IMR-90 (cell line): ENCODE results near the gene CEP41. TPM values are rescaled to one million over a fixed set of nuclear protein-coding genes. Genes with fewer than 3 reads are reported as not detected.

ENCODE experiments used
- ATAC-seq: fragments of 200-7000 bp; cut with Tn5 transposase; 2 replicates; pipeline ENCODE4 v1.9.1; 2020; ENCODE audit warnings: low read depth, mild to moderate bottlenecking, moderate library complexity
- BruUV-seq: library from RNA; stranded (reverse); fragments of 400-500 nt; replicated peaks from 2 replicates; lab custom pipeline; 2021; lab: Mats Ljungman, UMichigan
- CTCF ChIA-PET: fragments of 300-600 bp; formaldehyde crosslinking; extraction: SDS; loops from one replicate; lab custom pipeline; 2021; ENCODE audit warnings: antibody characterized with exemption; lab: Yijun Ruan, JAX
- POLR2A ChIA-PET: fragments of 300-600 bp; sonication (Branson Sonifier 250); formaldehyde crosslinking; loops from one replicate; lab custom pipeline; 2022; ENCODE audit warnings: antibody characterized with exemption; ENCODE audit not compliant: unreplicated experiment; lab: Charles Lee
- DNase-seq: peaks from one replicate; pipeline ENCODE4 v3.0.0; 2013
- H2AFZ ChIP-seq: replicated peaks from 2 replicates; pipeline ENCODE3; 2013; ENCODE audit warnings: low read length, mild to moderate bottlenecking; ENCODE audit not compliant: poor library complexity
- H2AK5ac ChIP-seq: 2 replicates; pipeline ENCODE4 v1.6.1; 2013; ENCODE audit warnings: low read depth, low read length, inconsistent platforms
- H2AK9ac ChIP-seq: replicated peaks from 2 replicates; pipeline ENCODE3; 2013; ENCODE audit warnings: mild to moderate bottlenecking, low read depth, low read length, moderate library complexity; ENCODE audit not compliant: poor library complexity
- H2BK120ac ChIP-seq: 2 replicates; pipeline ENCODE4 v1.6.1; 2013; ENCODE audit warnings: low read depth, low read length, inconsistent platforms
- H2BK15ac ChIP-seq: 3 replicates; pipeline ENCODE4 v1.6.1; 2013; ENCODE audit warnings: low read depth, low read length, inconsistent platforms
- H2BK20ac ChIP-seq: 2 replicates; pipeline ENCODE4 v1.6.1; 2013; ENCODE audit warnings: low read depth, mild to moderate bottlenecking, inconsistent platforms, low read length, moderate library complexity
- H2BK5ac ChIP-seq: 2 replicates; pipeline ENCODE4 v1.6.1; 2013; ENCODE audit warnings: mild to moderate bottlenecking, low read depth, low read length, inconsistent platforms; ENCODE audit not compliant: poor library complexity, severe bottlenecking
- H3K14ac ChIP-seq: replicated peaks from 2 replicates; pipeline ENCODE4 v1.6.1; 2013; ENCODE audit warnings: low read depth, low read length, inconsistent platforms
- H3K18ac ChIP-seq: 2 replicates; pipeline ENCODE4 v1.6.1; 2013; ENCODE audit warnings: low read depth, low read length, control low read depth
- H3K23ac ChIP-seq: 2 replicates; pipeline ENCODE4 v1.6.1; 2013; ENCODE audit warnings: low read depth, low read length, inconsistent platforms
- H3K27ac ChIP-seq: 2 replicates; pipeline ENCODE4 v1.5.1; 2013; ENCODE audit warnings: mild to moderate bottlenecking, control low read depth, low read length; ENCODE audit not compliant: insufficient read depth
- H3K27me3 ChIP-seq: 2 replicates; pipeline ENCODE4 v1.6.1; 2013; ENCODE audit warnings: low read length; ENCODE audit not compliant: control insufficient read depth, insufficient read depth
- H3K36me3 ChIP-seq: 2 replicates; pipeline ENCODE4 v1.6.1; 2013; ENCODE audit warnings: low read length, mixed read lengths; ENCODE audit not compliant: control insufficient read depth, insufficient read depth
- H3K4ac ChIP-seq: 2 replicates; pipeline ENCODE4 v1.6.1; 2013; ENCODE audit warnings: low read depth, low read length, inconsistent platforms
- H3K4me1 ChIP-seq: 2 replicates; pipeline ENCODE4 v1.6.1; 2013; ENCODE audit warnings: low read length, mixed read lengths; ENCODE audit not compliant: control insufficient read depth, insufficient read depth
- H3K4me2 ChIP-seq: 2 replicates; pipeline ENCODE4 v1.6.1; 2013; ENCODE audit warnings: low read depth, mild to moderate bottlenecking, control low read depth, low read length, moderate library complexity
- H3K4me3 ChIP-seq: 2 replicates; pipeline ENCODE4 v1.5.1; 2013; ENCODE audit warnings: low read depth, mild to moderate bottlenecking, control low read depth, low read length, moderate library complexity; ENCODE audit not compliant: insufficient read depth
- H3K56ac ChIP-seq: 2 replicates; pipeline ENCODE4 v1.6.1; 2013; ENCODE audit warnings: low read length, inconsistent platforms; ENCODE audit not compliant: insufficient read depth; ENCODE audit errors: extremely low read depth
- H3K79me1 ChIP-seq, 2 experiments: 2 replicates each; pipeline ENCODE4 v1.6.1; 2013; ENCODE audit warnings: low read length in 2 of 2, inconsistent platforms in 1 of 2, low read depth in 1 of 2
- H3K9ac ChIP-seq: 2 replicates; pipeline ENCODE4 v1.6.1; 2013; ENCODE audit warnings: low read depth, low read length, control low read depth
- H3K9me1 ChIP-seq: 2 replicates; pipeline ENCODE4 v1.6.1; 2013; ENCODE audit warnings: low read length, inconsistent platforms; ENCODE audit not compliant: insufficient read depth
- H3K9me3 ChIP-seq: 2 replicates; pipeline ENCODE4 v1.6.1; 2013; ENCODE audit warnings: low read length; ENCODE audit not compliant: control insufficient read depth, insufficient read depth
- H4K20me1 ChIP-seq: 2 replicates; pipeline ENCODE4 v1.6.1; 2013; ENCODE audit warnings: low read length, inconsistent platforms; ENCODE audit not compliant: insufficient read depth
- H4K5ac ChIP-seq: 2 replicates; pipeline ENCODE4 v1.6.1; 2013; ENCODE audit warnings: mild to moderate bottlenecking, low read depth, low read length, control low read depth
- H4K8ac ChIP-seq, 2 experiments: 2 replicates each; pipeline ENCODE4 v1.6.1; 2013; ENCODE audit warnings: low read depth in 2 of 2, low read length in 2 of 2, control low read depth in 1 of 2, inconsistent platforms in 1 of 2
- H4K91ac ChIP-seq: 2 replicates; pipeline ENCODE4 v1.6.1; 2013; ENCODE audit warnings: low read depth, low read length, inconsistent platforms; ENCODE audit not compliant: insufficient read depth
- BHLHE40 ChIP-seq: fragments of 150-350 bp; IDR thresholded peaks from 2 replicates; pipeline ENCODE4 v1.6.1; 2016; ENCODE audit warnings: mild to moderate bottlenecking, low read depth, low read length
- CEBPB ChIP-seq: IDR thresholded peaks from 2 replicates; pipeline ENCODE4 v1.6.1; 2012; ENCODE audit warnings: low read depth, low read length, improper control_type of control experiment
- CTCF ChIP-seq: conservative IDR thresholded peaks from 2 replicates; pipeline ENCODE4 v1.5.1; 2012; ENCODE audit warnings: mild to moderate bottlenecking, low read depth, low read length, improper control_type of control experiment
- ELK1 ChIP-seq: fragments of 150-350 bp; IDR thresholded peaks from 2 replicates; pipeline ENCODE4 v1.6.1; 2016; ENCODE audit warnings: low read depth, mild to moderate bottlenecking, low read length, moderate library complexity, borderline replicate concordance
- FOS ChIP-seq: fragments of 150-350 bp; IDR thresholded peaks from 2 replicates; pipeline ENCODE4 v1.6.1; 2016; ENCODE audit warnings: low read depth, low read length
- MAZ ChIP-seq: IDR thresholded peaks from 2 replicates; pipeline ENCODE4 v1.6.1; 2012; ENCODE audit warnings: low read depth, mild to moderate bottlenecking, low read length, improper control_type of control experiment, moderate library complexity, borderline replicate concordance
- NFE2L2 ChIP-seq: fragments of 150-350 bp; IDR thresholded peaks from 2 replicates; pipeline ENCODE4 v1.6.1; 2016; ENCODE audit warnings: low read depth, mild to moderate bottlenecking, low read length
- RAD21 ChIP-seq: IDR thresholded peaks from 2 replicates; pipeline ENCODE4 v1.6.1; 2012; ENCODE audit warnings: low read length, improper control_type of control experiment
- RCOR1 ChIP-seq: IDR thresholded peaks from 2 replicates; pipeline ENCODE4 v1.6.1; 2012; ENCODE audit warnings: mild to moderate bottlenecking, low read length, improper control_type of control experiment; ENCODE audit not compliant: insufficient replicate concordance
- RFX5 ChIP-seq: IDR thresholded peaks from 2 replicates; pipeline ENCODE4 v1.8.0; 2012; ENCODE audit warnings: low read depth, mild to moderate bottlenecking, low read length, moderate library complexity
- SMC3 ChIP-seq: fragments of 150-350 bp; IDR thresholded peaks from 2 replicates; pipeline ENCODE4 v1.6.1; 2016; ENCODE audit warnings: low read depth, mild to moderate bottlenecking, antibody characterized with exemption, low read length, moderate library complexity
- USF2 ChIP-seq: fragments of 150-350 bp; IDR thresholded peaks from 2 replicates; pipeline ENCODE4 v1.6.1; 2017; ENCODE audit warnings: mild to moderate bottlenecking, antibody characterized with exemption, low read length, low read depth
- WGBS, 2 experiments: methylation state at CpG; one replicate each; pipeline versions ENCODE4 v1.1.5 to v1.1.7; 2013; ENCODE audit warnings: missing lambda C conversion rate in 2 of 2; ENCODE audit not compliant: insufficient read length in 1 of 2; ENCODE audit errors: extremely low coverage in 2 of 2; 5-methylcytosine and 5-hydroxymethylcytosine counted together
- dilution Hi-C: fragments of 300-500 bp; cut with HindIII; formaldehyde crosslinking; loops from one replicate; pipeline ENCODE4 v1.14.3; 2018; ENCODE audit warnings: low sequenced_read_pairs; ENCODE audit not compliant: unreplicated experiment
- in situ Hi-C: fragments of 300-500 bp; cut with MboI; formaldehyde crosslinking; loops from 3 replicates; pipeline ENCODE4 v1.14.3; 2019; ENCODE audit warnings: low sequenced_read_pairs, inconsistent platforms, mixed read lengths
- intact Hi-C: fragments of 100-400 bp; cut with micrococcal nuclease; formaldehyde crosslinking; loops from 2 replicates; pipeline ENCODE4 v1.10.0; 2022
- polyA plus RNA-seq, 3 experiments: library from polyadenylated mRNA; depleted of rRNA; stranded (reverse); fragments of >200 nt; gene quantifications; 2 replicates each; pipeline ENCODE4 v1.2.3, GENCODE V29; 2012; ENCODE audit warnings: low replicate concordance in 1 of 3
- total RNA-seq: library from RNA; depleted of rRNA; stranded (reverse); fragments of >200 nt; gene quantifications from 2 replicates; pipeline ENCODE4 v1.2.3, GENCODE V29; 2012

CEP41 gene
- total and polyA plus RNA-seq, 2 of the 4 experiments (the other 2 are of a cell fraction) = 12.2 to 21.9 TPM

- H4K91ac ChIP-seq = no peak overlapping the region
- H2BK15ac ChIP-seq = no peak overlapping the region
- H2AK5ac ChIP-seq = no peak overlapping the region
- H3K14ac ChIP-seq = no peak overlapping the region
- H3K56ac ChIP-seq = no peak overlapping the region
- H3K18ac ChIP-seq = no peak overlapping the region
- no peak overlapping the region for H4K5ac ChIP-seq
- in situ Hi-C loops (no loop called here), intact Hi-C loops (no loop called here), dilution Hi-C loops (no loop called here)
- ATAC-seq (no peak), DNase-seq (no peak)
- CTCF ChIA-PET = no interaction called here
- TF ChIP-seq RCOR1 (no peak), FOS (no peak), MAZ (no peak), RAD21 (no peak), NFE2L2 (no peak), SMC3 (no peak), CTCF (no peak), ELK1 (no peak), BHLHE40 (no peak), USF2 (no peak), RFX5 (no peak), CEBPB (no peak)
- H2AFZ ChIP-seq = no peak overlapping the region
- no TSS peak for BruUV-seq
- H3K4ac ChIP-seq = no peak overlapping the region
- POLR2A ChIA-PET = no interaction called here
- no peak overlapping the region for H4K8ac ChIP-seq
- H3K9ac ChIP-seq = no peak overlapping the region
- H3K4me2 ChIP-seq = no peak overlapping the region
- H3K4me1 ChIP-seq = peaks cover 10% of the 10 kb centered on the region
- H3K23ac ChIP-seq = no peak overlapping the region
- H3K36me3 ChIP-seq = no peaks in the 10 kb centered on the region
- no peak overlapping the region for H2AK9ac ChIP-seq
- no peaks in the 10 kb centered on the region for H3K27me3 ChIP-seq
- no peaks in the 10 kb centered on the region for H3K9me3 ChIP-seq
- 100% methylated on average over 2 of the region's 2 CpGs; no CpG with 5 or more reads in 1 of the 2 experiments for WGBS, 2 experiments
- no peaks in the 10 kb centered on the region for H4K20me1 ChIP-seq
- no peak overlapping the region for H2BK5ac ChIP-seq
- H3K79me1 ChIP-seq = no peaks in the 10 kb centered on the region
- peaks cover 3% of the 10 kb centered on the region; the same call in 1 of the 2 replicates for H3K9me1 ChIP-seq
- H2BK120ac ChIP-seq = no peak overlapping the region
- H3K4me3 ChIP-seq = no peak overlapping the region
- no peak overlapping the region for H2BK20ac ChIP-seq
- no peak overlapping the region for H3K27ac ChIP-seq
Observed at GRCh38 chr7:130388671-130389070, 52.1 kb downstream of the CEP41 start.
